Measurements from ENCODE around the gene OR4K15.

DNA sequence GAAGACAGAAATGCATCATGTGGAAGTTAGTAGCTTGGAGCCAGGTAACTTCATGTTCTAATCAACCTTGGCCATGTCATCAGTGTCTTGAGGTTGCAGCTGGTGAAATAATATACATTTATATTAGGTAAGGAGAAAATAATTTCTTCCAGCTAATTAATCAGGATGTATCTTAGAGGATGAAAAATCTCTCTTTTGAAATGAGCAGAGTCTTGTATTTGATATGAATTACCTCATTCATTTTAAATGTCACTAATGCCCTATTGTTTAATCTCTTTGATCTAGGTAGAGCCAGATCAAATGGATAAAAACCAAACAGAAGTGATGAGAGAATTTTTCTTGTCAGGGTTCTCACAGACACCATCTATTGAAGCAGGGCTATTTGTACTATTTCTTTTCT lies 26.5 kb downstream of the OR4K15 start, which contains the start of gene OR4Q2:
- TF ChIP-seq CREB1 (CRISPR knock-in tag; IDR thresholded peaks at IDR 0.05; ENCODE audit: low read depth) = no peak
- TF ChIP-seq, protein P1, sequence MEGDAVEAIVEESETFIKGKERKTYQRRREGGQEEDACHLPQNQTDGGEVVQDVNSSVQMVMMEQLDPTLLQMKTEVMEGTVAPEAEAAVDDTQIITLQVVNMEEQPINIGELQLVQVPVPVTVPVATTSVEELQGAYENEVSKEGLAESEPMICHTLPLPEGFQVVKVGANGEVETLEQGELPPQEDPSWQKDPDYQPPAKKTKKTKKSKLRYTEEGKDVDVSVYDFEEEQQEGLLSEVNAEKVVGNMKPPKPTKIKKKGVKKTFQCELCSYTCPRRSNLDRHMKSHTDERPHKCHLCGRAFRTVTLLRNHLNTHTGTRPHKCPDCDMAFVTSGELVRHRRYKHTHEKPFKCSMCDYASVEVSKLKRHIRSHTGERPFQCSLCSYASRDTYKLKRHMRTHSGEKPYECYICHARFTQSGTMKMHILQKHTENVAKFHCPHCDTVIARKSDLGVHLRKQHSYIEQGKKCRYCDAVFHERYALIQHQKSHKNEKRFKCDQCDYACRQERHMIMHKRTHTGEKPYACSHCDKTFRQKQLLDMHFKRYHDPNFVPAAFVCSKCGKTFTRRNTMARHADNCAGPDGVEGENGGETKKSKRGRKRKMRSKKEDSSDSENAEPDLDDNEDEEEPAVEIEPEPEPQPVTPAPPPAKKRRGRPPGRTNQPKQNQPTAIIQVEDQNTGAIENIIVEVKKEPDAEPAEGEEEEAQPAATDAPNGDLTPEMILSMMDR (conservative IDR thresholded peaks at IDR 0.05; ENCODE audit: low read depth in 2 of 2) = no peak
